Measurements from ENCODE around the gene HOXA7. TPM values are rescaled to one million over a fixed set of nuclear protein-coding genes. Genes with fewer than 3 reads are reported as not detected.

Gene HOXA7
- total and polyA plus RNA-seq, 2 experiments from 2014 or later, result 0.83 TPM; not detected in 1

DNA sequence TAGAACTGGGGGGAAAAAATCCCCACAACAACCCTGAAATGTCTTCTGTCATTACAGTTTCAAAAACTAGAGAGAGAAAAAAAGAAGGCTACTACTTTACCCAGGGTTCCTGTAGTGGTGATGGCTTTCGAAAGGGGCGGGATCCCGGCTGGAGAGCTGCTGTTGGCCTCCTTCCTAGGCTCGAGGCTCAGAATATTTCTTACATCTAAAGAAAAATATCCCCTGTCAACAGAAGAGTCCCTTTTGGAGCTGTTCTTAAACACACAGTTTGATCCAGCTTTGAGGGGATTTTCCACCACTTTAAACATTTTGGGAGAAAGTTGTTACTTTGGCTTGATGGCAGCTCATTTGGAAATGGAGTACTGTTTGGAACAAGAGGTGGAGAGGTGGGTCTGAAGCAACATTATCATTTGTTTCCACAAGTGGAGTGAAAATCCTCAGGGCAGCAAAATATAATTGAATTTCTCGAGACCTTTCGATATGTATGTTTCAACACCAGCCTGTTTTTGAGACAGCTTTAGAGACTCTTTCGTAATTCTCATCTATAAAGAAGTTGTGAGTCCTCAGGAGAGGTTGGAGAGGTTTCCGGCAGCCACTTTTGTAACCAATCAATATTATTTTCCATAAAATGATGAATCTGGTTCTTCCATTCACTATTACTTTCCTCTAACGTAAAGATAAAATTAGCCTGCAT is 38.4 kb upstream of the HOXA7 start:
- Histone ChIP-seq H2AFZ (no peak overlapping the region), H3K79me2 (peaks cover 94% of the 10 kb centered on the region)

DNA sequence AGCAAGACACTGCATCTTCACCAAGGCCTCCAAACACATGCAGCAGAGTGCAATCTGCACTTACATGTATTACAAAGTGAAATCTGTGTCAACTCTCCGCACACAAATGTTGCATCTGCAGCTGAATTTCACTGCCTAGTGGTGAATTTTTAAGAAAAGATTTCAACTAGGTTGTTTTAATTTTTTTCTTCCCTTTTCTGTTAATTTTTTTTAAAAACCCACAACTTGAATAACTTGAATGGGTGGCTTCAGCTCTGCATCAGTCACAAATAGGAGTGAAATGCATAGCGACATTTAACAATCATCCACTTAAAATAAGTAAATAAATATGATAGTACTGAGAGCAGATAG is 37.5 kb upstream of the HOXA7 start:
- Histone ChIP-seq H3K4me2 (peak overlapping the region; percentile 96), H3K4me3 (peak overlapping the region; percentile 34), H4K20me1 (ENCODE audit: insufficient read depth, poor library complexity, severe bottlenecking) (peaks cover 33% of the 10 kb centered on the region), H3K27me3 (peaks cover 88% of the 10 kb centered on the region), H3K27ac (peak overlapping the region; percentile 97), H3K36me3 (replicated peaks; ENCODE audit: insufficient read depth, low read depth) (no peaks in the 10 kb centered on the region), H2AFZ (no peak overlapping the region), H3K9me3 (ENCODE audit: low read depth) (no peaks in the 10 kb centered on the region), H3K79me2 (peaks cover 98% of the 10 kb centered on the region), H3K4me1 (ENCODE audit: insufficient read depth) (peaks cover 31% of the 10 kb centered on the region), H3K9me2 (replicated peaks; ENCODE audit: insufficient read depth) (no peaks in the 10 kb centered on the region)
- WGBS (ENCODE audit: low lambda C conversion rate, missing lambda C conversion rate), result 42% methylated on average over 2 of the region's 2 CpGs
- no peak for DNase-seq (ENCODE audit: low spot score)
- TF ChIP-seq EZH2phosphoT487 (IDR thresholded peaks at IDR 0.05; ENCODE audit: low read depth, severe bottlenecking, unreplicated experiment), result peak; percentile 53
- TF ChIP-seq, protein P1, sequence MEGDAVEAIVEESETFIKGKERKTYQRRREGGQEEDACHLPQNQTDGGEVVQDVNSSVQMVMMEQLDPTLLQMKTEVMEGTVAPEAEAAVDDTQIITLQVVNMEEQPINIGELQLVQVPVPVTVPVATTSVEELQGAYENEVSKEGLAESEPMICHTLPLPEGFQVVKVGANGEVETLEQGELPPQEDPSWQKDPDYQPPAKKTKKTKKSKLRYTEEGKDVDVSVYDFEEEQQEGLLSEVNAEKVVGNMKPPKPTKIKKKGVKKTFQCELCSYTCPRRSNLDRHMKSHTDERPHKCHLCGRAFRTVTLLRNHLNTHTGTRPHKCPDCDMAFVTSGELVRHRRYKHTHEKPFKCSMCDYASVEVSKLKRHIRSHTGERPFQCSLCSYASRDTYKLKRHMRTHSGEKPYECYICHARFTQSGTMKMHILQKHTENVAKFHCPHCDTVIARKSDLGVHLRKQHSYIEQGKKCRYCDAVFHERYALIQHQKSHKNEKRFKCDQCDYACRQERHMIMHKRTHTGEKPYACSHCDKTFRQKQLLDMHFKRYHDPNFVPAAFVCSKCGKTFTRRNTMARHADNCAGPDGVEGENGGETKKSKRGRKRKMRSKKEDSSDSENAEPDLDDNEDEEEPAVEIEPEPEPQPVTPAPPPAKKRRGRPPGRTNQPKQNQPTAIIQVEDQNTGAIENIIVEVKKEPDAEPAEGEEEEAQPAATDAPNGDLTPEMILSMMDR (IDR thresholded peaks at IDR 0.05; ENCODE audit: poor library complexity), result no peak
- peak; percentile 35 for TF ChIP-seq EZH2 (IDR thresholded peaks at IDR 0.05; ENCODE audit: borderline replicate concordance)

More for the DNA sequence above, 38.4 kb upstream of the HOXA7 start:
- Histone ChIP-seq H3K4me2 (peak overlapping the region; percentile 96), H3K9me3 (ENCODE audit: low read depth) (no peaks in the 10 kb centered on the region), H3K27me3 (peaks cover 83% of the 10 kb centered on the region), H3K9me2 (replicated peaks; ENCODE audit: insufficient read depth) (no peaks in the 10 kb centered on the region), H3K4me3 (peak overlapping the region; percentile 3), H3K4me1 (ENCODE audit: insufficient read depth) (peaks cover 23% of the 10 kb centered on the region), H4K20me1 (ENCODE audit: insufficient read depth, poor library complexity, severe bottlenecking) (peaks cover 36% of the 10 kb centered on the region), H3K36me3 (replicated peaks; ENCODE audit: insufficient read depth, low read depth) (no peaks in the 10 kb centered on the region), H3K27ac (peak overlapping the region; percentile 97)
- no peak for TF ChIP-seq EZH2 (IDR thresholded peaks at IDR 0.05; ENCODE audit: borderline replicate concordance)
- TF ChIP-seq, protein P1 (IDR thresholded peaks at IDR 0.05; ENCODE audit: poor library complexity), result no peak
- TF ChIP-seq EZH2phosphoT487 (IDR thresholded peaks at IDR 0.05; ENCODE audit: low read depth, severe bottlenecking, unreplicated experiment), result no peak
- DNase-seq (ENCODE audit: low spot score), result no peak
- 40% methylated on average over 9 of the region's 9 CpGs for WGBS (ENCODE audit: low lambda C conversion rate, missing lambda C conversion rate)

DNA sequence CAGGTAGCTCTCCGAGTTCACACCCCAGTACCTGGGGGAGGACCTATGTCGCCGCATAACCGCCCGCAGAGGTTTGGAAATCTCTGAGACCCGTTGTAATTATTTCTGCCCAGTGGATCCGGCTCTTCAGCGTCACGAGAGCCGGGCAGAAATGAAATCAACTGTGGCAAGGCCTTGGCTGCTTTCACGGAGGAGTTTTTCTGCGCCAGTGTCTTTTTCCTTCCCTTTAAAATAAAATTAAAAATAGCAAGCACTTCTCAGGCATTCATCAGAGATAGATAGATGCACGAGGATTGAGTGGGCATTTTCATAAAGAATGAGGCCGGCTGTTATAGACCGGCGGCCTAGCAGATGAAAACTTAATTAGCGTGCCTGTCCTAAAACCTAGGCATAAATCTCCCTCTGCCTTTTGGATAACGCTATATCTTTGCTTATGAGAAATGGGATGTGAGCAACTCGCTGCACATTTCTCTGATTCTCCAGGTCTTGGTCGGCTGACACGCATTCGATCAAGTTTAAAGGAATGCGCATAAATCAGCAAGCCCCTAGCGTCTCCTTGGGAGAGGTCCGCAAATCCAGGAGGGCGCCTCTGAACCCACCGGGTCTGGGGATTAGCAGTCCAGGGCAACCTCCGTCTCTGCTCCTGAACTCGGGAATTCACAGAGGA is 37.0 kb upstream of the HOXA7 start:
- peaks cover 28% of the 10 kb centered on the region for H4K20me1 ChIP-seq (ENCODE audit: insufficient read depth, poor library complexity, severe bottlenecking)
- no peaks in the 10 kb centered on the region for H3K9me3 ChIP-seq (ENCODE audit: low read depth)
- peak overlapping the region; percentile 52 for H2AFZ ChIP-seq
- H3K9me2 ChIP-seq (replicated peaks; ENCODE audit: insufficient read depth), result no peaks in the 10 kb centered on the region
- no peak for DNase-seq (ENCODE audit: low spot score)
- peak overlapping the region; percentile 97 for H3K27ac ChIP-seq
- peaks cover 88% of the 10 kb centered on the region for H3K27me3 ChIP-seq
- peaks cover 35% of the 10 kb centered on the region for H3K4me1 ChIP-seq (ENCODE audit: insufficient read depth)
- peaks cover 98% of the 10 kb centered on the region for H3K79me2 ChIP-seq
- 11% methylated on average over 29 of the region's 29 CpGs for WGBS (ENCODE audit: low lambda C conversion rate, missing lambda C conversion rate)
- H3K36me3 ChIP-seq (replicated peaks; ENCODE audit: insufficient read depth, low read depth), result no peaks in the 10 kb centered on the region
- H3K4me3 ChIP-seq, result peak overlapping the region; percentile 34
- peak overlapping the region; percentile 96 for H3K4me2 ChIP-seq
- TF ChIP-seq EZH2phosphoT487 (IDR thresholded peaks at IDR 0.05; ENCODE audit: low read depth, severe bottlenecking, unreplicated experiment) (peak; percentile 18), EZH2 (IDR thresholded peaks at IDR 0.05; ENCODE audit: borderline replicate concordance) (peak; percentile 38)
- TF ChIP-seq, protein P1 (IDR thresholded peaks at IDR 0.05; ENCODE audit: poor library complexity), result no peak
